Measurements from ENCODE around the gene COL23A1. TPM values are rescaled to one million over a fixed set of nuclear protein-coding genes. Genes with fewer than 3 reads are reported as not detected.

The COL23A1 gene
- total RNA-seq, 4 donors from 2014 or later = 0.44 to 0.65 (median 0.57) TPM; not detected in 1

GRCh38 chr5:178551468-178551867, 38.7 kb downstream of the COL23A1 start:
- no peak for TF ChIP-seq CTCF (IDR thresholded peaks at IDR 0.05; ENCODE audit: low read depth)

- no peak for TF ChIP-seq CTCF (IDR thresholded peaks at IDR 0.05; ENCODE audit: low read depth)
These were observed 39.1 kb downstream of the COL23A1 start for GRCh38 chr5:178551059-178551458.

GRCh38 chr5:178548746-178549145, 41.4 kb downstream of the COL23A1 start:
- no peak for TF ChIP-seq CTCF (IDR thresholded peaks at IDR 0.05; ENCODE audit: low read depth)

- no peak for TF ChIP-seq CTCF (IDR thresholded peaks at IDR 0.05; ENCODE audit: low read depth)
These were observed 42.3 kb downstream of the COL23A1 start for GRCh38 chr5:178547753-178548415.

- no peak for TF ChIP-seq CTCF (IDR thresholded peaks at IDR 0.05; ENCODE audit: low read depth)
These were observed 43.0 kb downstream of the COL23A1 start for GRCh38 chr5:178547052-178547666.

GRCh38 chr5:178546675-178547033, 43.5 kb downstream of the COL23A1 start:
- TF ChIP-seq CTCF (IDR thresholded peaks at IDR 0.05; ENCODE audit: low read depth) = no peak

GRCh38 chr5:178545941-178546674, 44.1 kb downstream of the COL23A1 start:
- no peak for TF ChIP-seq CTCF (IDR thresholded peaks at IDR 0.05; ENCODE audit: low read depth)
